ENCODE measurements around the gene SLC9A5. TPM values are rescaled to one million over a fixed set of nuclear protein-coding genes. Genes with fewer than 3 reads are reported as not detected.

SLC9A5 gene
- total and polyA plus RNA-seq, 4 donors = 0.05 to 0.25 (median 0.09) TPM; not detected in 1

GRCh38 chr16:67227567-67227921 is 21.2 kb upstream of the SLC9A5 start:
- Histone ChIP-seq H3K27ac (ENCODE audit: low read depth in 1 of 2, low read length in 2 of 2) (peak overlapping the region; percentile 49 to 70), H3K36me3 (ENCODE audit: control insufficient read depth in 4 of 4, insufficient read depth in 3 of 4, low read depth in 1 of 4, low read length in 3 of 4) (peaks cover 7 to 19% (median 17%) of the 10 kb centered on the region in 4 donors)
- 13% methylated on average over 12 of the region's 12 CpGs for WGBS

GRCh38 chr16:67228034-67228785 is 20.6 kb upstream of the SLC9A5 start:
- H3K36me3 ChIP-seq (ENCODE audit: control insufficient read depth in 4 of 4, insufficient read depth in 3 of 4, low read depth in 1 of 4, low read length in 3 of 4) = peaks cover 7 to 19% (median 17%) of the 10 kb centered on the region in 4 donors
- peaks cover 2 to 47% (median 30%) of the 10 kb centered on the region in 4 donors for H3K4me1 ChIP-seq (ENCODE audit: control insufficient read depth in 4 of 4, insufficient read depth in 4 of 4, low read length in 3 of 4)
- no peak overlapping the region for H3K27ac ChIP-seq (ENCODE audit: low read depth in 1 of 2, low read length in 2 of 2)
- TF ChIP-seq MAX (IDR thresholded peaks at IDR 0.05) = no peak
- no peak for TF ChIP-seq FOXA2 (IDR thresholded peaks at IDR 0.05)
- no peak for TF ChIP-seq GABPA (IDR thresholded peaks at IDR 0.05 in 1 of 2, conservative IDR thresholded peaks at IDR 0.05 in 1 of 2)
- no peak for TF ChIP-seq JUND (IDR thresholded peaks at IDR 0.05)
- TF ChIP-seq, protein P1, sequence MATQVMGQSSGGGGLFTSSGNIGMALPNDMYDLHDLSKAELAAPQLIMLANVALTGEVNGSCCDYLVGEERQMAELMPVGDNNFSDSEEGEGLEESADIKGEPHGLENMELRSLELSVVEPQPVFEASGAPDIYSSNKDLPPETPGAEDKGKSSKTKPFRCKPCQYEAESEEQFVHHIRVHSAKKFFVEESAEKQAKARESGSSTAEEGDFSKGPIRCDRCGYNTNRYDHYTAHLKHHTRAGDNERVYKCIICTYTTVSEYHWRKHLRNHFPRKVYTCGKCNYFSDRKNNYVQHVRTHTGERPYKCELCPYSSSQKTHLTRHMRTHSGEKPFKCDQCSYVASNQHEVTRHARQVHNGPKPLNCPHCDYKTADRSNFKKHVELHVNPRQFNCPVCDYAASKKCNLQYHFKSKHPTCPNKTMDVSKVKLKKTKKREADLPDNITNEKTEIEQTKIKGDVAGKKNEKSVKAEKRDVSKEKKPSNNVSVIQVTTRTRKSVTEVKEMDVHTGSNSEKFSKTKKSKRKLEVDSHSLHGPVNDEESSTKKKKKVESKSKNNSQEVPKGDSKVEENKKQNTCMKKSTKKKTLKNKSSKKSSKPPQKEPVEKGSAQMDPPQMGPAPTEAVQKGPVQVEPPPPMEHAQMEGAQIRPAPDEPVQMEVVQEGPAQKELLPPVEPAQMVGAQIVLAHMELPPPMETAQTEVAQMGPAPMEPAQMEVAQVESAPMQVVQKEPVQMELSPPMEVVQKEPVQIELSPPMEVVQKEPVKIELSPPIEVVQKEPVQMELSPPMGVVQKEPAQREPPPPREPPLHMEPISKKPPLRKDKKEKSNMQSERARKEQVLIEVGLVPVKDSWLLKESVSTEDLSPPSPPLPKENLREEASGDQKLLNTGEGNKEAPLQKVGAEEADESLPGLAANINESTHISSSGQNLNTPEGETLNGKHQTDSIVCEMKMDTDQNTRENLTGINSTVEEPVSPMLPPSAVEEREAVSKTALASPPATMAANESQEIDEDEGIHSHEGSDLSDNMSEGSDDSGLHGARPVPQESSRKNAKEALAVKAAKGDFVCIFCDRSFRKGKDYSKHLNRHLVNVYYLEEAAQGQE (IDR thresholded peaks at IDR 0.05) = no peak
- no peak for TF ChIP-seq SP1 (IDR thresholded peaks at IDR 0.05)
- no peak for TF ChIP-seq TAF1 (conservative IDR thresholded peaks at IDR 0.05)
- H3K27me3 ChIP-seq (ENCODE audit: control insufficient read depth in 4 of 4, insufficient read depth in 4 of 4, low read length in 3 of 4) = no peaks in the 10 kb centered on the region
- H3K4me3 ChIP-seq (ENCODE audit: low read depth in 1 of 3, low read length in 3 of 3) = peak overlapping the region in 1 of 3 donors; percentile 98
- DNase-seq (ENCODE audit: low spot score) = no peak
- WGBS = 93% methylated on average over 9 of the region's 9 CpGs
- no peaks in the 10 kb centered on the region for H3K9me3 ChIP-seq (ENCODE audit: control insufficient read depth in 4 of 4, low read length in 3 of 4)
- H3K9ac ChIP-seq (ENCODE audit: low read depth in 1 of 2, low read length in 2 of 2) = no peak overlapping the region

More at GRCh38 chr16:67227567-67227921, 21.2 kb upstream of the SLC9A5 start:
- Histone ChIP-seq H3K27me3 (ENCODE audit: control insufficient read depth in 4 of 4, insufficient read depth in 4 of 4, low read length in 3 of 4) (no peaks in the 10 kb centered on the region), H3K4me3 (ENCODE audit: low read depth in 1 of 3, low read length in 3 of 3) (peak overlapping the region; percentile 81 to 98 (median 93)), H3K9ac (ENCODE audit: low read depth in 1 of 2, low read length in 2 of 2) (peak overlapping the region; percentile 84 to 93), H3K4me1 (ENCODE audit: control insufficient read depth in 4 of 4, insufficient read depth in 4 of 4, low read length in 3 of 4) (peaks cover 2 to 47% (median 30%) of the 10 kb centered on the region in 4 donors), H3K9me3 (ENCODE audit: control insufficient read depth in 4 of 4, low read length in 3 of 4) (no peaks in the 10 kb centered on the region)
- TF ChIP-seq FOXA1 (IDR thresholded peaks at IDR 0.05) = no peak
- TF ChIP-seq, protein P1 (IDR thresholded peaks at IDR 0.05) = no peak
- DNase-seq (ENCODE audit: low spot score) = no peak

GRCh38 chr16:67228905-67229304 is 19.9 kb upstream of the SLC9A5 start:
- H3K36me3 ChIP-seq (ENCODE audit: control insufficient read depth in 4 of 4, insufficient read depth in 3 of 4, low read depth in 1 of 4, low read length in 3 of 4) = peaks cover 7 to 19% (median 17%) of the 10 kb centered on the region in 4 donors
- H3K9ac ChIP-seq (ENCODE audit: low read depth in 1 of 2, low read length in 2 of 2) = no peak overlapping the region
- H3K4me1 ChIP-seq (ENCODE audit: control insufficient read depth in 4 of 4, insufficient read depth in 4 of 4, low read length in 3 of 4) = peaks cover 2 to 42% (median 25%) of the 10 kb centered on the region in 4 donors
- H3K9me3 ChIP-seq (ENCODE audit: control insufficient read depth in 4 of 4, low read length in 3 of 4) = no peaks in the 10 kb centered on the region
- H3K4me3 ChIP-seq (ENCODE audit: low read depth in 1 of 3, low read length in 3 of 3) = no peak overlapping the region
- no peak for DNase-seq (ENCODE audit: low spot score)
- H3K27me3 ChIP-seq (ENCODE audit: control insufficient read depth in 4 of 4, insufficient read depth in 4 of 4, low read length in 3 of 4) = no peaks in the 10 kb centered on the region
- H3K27ac ChIP-seq (ENCODE audit: low read depth in 1 of 2, low read length in 2 of 2) = no peak overlapping the region
- 91% methylated on average over 9 of the region's 9 CpGs for WGBS
- TF ChIP-seq HNF4G (IDR thresholded peaks at IDR 0.05) (no peak), RAD21 (IDR thresholded peaks at IDR 0.05) (no peak), GABPA (IDR thresholded peaks at IDR 0.05 in 1 of 2, conservative IDR thresholded peaks at IDR 0.05 in 1 of 2) (no peak)
- TF ChIP-seq, protein P2, sequence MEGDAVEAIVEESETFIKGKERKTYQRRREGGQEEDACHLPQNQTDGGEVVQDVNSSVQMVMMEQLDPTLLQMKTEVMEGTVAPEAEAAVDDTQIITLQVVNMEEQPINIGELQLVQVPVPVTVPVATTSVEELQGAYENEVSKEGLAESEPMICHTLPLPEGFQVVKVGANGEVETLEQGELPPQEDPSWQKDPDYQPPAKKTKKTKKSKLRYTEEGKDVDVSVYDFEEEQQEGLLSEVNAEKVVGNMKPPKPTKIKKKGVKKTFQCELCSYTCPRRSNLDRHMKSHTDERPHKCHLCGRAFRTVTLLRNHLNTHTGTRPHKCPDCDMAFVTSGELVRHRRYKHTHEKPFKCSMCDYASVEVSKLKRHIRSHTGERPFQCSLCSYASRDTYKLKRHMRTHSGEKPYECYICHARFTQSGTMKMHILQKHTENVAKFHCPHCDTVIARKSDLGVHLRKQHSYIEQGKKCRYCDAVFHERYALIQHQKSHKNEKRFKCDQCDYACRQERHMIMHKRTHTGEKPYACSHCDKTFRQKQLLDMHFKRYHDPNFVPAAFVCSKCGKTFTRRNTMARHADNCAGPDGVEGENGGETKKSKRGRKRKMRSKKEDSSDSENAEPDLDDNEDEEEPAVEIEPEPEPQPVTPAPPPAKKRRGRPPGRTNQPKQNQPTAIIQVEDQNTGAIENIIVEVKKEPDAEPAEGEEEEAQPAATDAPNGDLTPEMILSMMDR (IDR thresholded peaks at IDR 0.05; ENCODE audit: low read depth, low read length, missing input control) = no peak
